Activated naive CD4-positive, alpha-beta T cell treated with anti-CD3 and anti-CD28 coated beads, Interleukin-2, amount 50 U/mL, for 24 hours (primary cell): ENCODE results near the gene SKI.
"Not testable (repeated sequence)": the region's sequence is repeated elsewhere in the genome, so short reads cannot be mapped to it uniquely, and the experiment has no call there.

Source experiments
- H3K27ac Mint-ChIP-seq: one replicate; pipeline ENCODE4 v1.8.0; 2021; ENCODE audit warnings: mild to moderate bottlenecking, mixed read lengths
- H3K27me3 Mint-ChIP-seq: one replicate; pipeline ENCODE4 v1.8.0; 2021; ENCODE audit warnings: mixed read lengths
- H3K36me3 Mint-ChIP-seq: one replicate; pipeline ENCODE4 v1.8.0; 2021; ENCODE audit warnings: mixed read lengths
- H3K4me1 Mint-ChIP-seq: one replicate; pipeline ENCODE4 v1.8.0; 2021; ENCODE audit warnings: mixed read lengths
- H3K4me3 Mint-ChIP-seq: one replicate; pipeline ENCODE4 v1.8.0; 2021; ENCODE audit warnings: mild to moderate bottlenecking, mixed read lengths
- H3K9me3 Mint-ChIP-seq: one replicate; pipeline ENCODE4 v1.8.0; 2021; ENCODE audit warnings: mixed read lengths

SKI gene

GRCh38 chr1:2320006-2320405, 91.9 kb downstream of the SKI start:
- H3K27ac Mint-ChIP-seq, result no peak overlapping the region
- no peaks in the 10 kb centered on the region for H3K27me3 Mint-ChIP-seq
- no peaks in the 10 kb centered on the region for H3K9me3 Mint-ChIP-seq
- no peak overlapping the region for H3K4me3 Mint-ChIP-seq
- H3K4me1 Mint-ChIP-seq, result no peaks in the 10 kb centered on the region
- no peaks in the 10 kb centered on the region for H3K36me3 Mint-ChIP-seq

GRCh38 chr1:2320760-2321667, 92.9 kb downstream of the SKI start:
- no peak overlapping the region for H3K27ac Mint-ChIP-seq
- H3K36me3 Mint-ChIP-seq, result no peaks in the 10 kb centered on the region
- no peaks in the 10 kb centered on the region for H3K4me1 Mint-ChIP-seq
- H3K9me3 Mint-ChIP-seq, result no peaks in the 10 kb centered on the region
- no peaks in the 10 kb centered on the region for H3K27me3 Mint-ChIP-seq
- no peak overlapping the region for H3K4me3 Mint-ChIP-seq

GRCh38 chr1:2322065-2322571, 94.0 kb downstream of the SKI start:
- Mint-ChIP-seq H3K9me3 (no peaks in the 10 kb centered on the region), H3K36me3 (no peaks in the 10 kb centered on the region), H3K27me3 (no peaks in the 10 kb centered on the region), H3K4me3 (no peak overlapping the region), H3K4me1 (no peaks in the 10 kb centered on the region), H3K27ac (no peak overlapping the region)

- Mint-ChIP-seq H3K9me3 (no peaks in the 10 kb centered on the region), H3K27me3 (no peaks in the 10 kb centered on the region), H3K4me1 (no peaks in the 10 kb centered on the region), H3K36me3 (no peaks in the 10 kb centered on the region), H3K4me3 (no peak overlapping the region), H3K27ac (no peak overlapping the region)
Observed at GRCh38 chr1:2322581-2323211, 94.6 kb downstream of the SKI start.

- no peaks in the 10 kb centered on the region for H3K4me1 Mint-ChIP-seq
- no peak overlapping the region for H3K4me3 Mint-ChIP-seq
- H3K27me3 Mint-ChIP-seq, result no peaks in the 10 kb centered on the region
- H3K36me3 Mint-ChIP-seq, result no peaks in the 10 kb centered on the region
- no peaks in the 10 kb centered on the region for H3K9me3 Mint-ChIP-seq
- H3K27ac Mint-ChIP-seq, result no peak overlapping the region
Observed at GRCh38 chr1:2323451-2323974, 95.4 kb downstream of the SKI start.

GRCh38 chr1:2324553-2325366, 96.6 kb downstream of the SKI start:
- no peaks in the 10 kb centered on the region for H3K36me3 Mint-ChIP-seq
- no peaks in the 10 kb centered on the region for H3K4me1 Mint-ChIP-seq
- H3K9me3 Mint-ChIP-seq, result no peaks in the 10 kb centered on the region
- H3K27ac Mint-ChIP-seq, result no peak overlapping the region
- no peaks in the 10 kb centered on the region for H3K27me3 Mint-ChIP-seq
- H3K4me3 Mint-ChIP-seq, result no peak overlapping the region

- H3K9me3 Mint-ChIP-seq, result no peaks in the 10 kb centered on the region
- no peaks in the 10 kb centered on the region for H3K36me3 Mint-ChIP-seq
- H3K4me3 Mint-ChIP-seq, result no peak overlapping the region
- H3K4me1 Mint-ChIP-seq, result no peaks in the 10 kb centered on the region
- H3K27ac Mint-ChIP-seq, result no peak overlapping the region
- no peaks in the 10 kb centered on the region for H3K27me3 Mint-ChIP-seq
Observed at GRCh38 chr1:2326524-2326923, 98.4 kb downstream of the SKI start.

- H3K4me1 Mint-ChIP-seq, H3K9me3 Mint-ChIP-seq, H3K27me3 Mint-ChIP-seq, H3K36me3 Mint-ChIP-seq, H3K4me3 Mint-ChIP-seq: not testable (repeated sequence)
- H3K27ac Mint-ChIP-seq, result peak overlapping the region; percentile 20
Observed at GRCh38 chr1:2327162-2327561, 99.0 kb downstream of the SKI start.

GRCh38 chr1:2327841-2328240, 99.7 kb downstream of the SKI start:
- H3K4me3 Mint-ChIP-seq, result no peak overlapping the region
- H3K4me1 Mint-ChIP-seq, result no peaks in the 10 kb centered on the region
- no peaks in the 10 kb centered on the region for H3K9me3 Mint-ChIP-seq
- H3K27ac Mint-ChIP-seq, result no peak overlapping the region
- H3K36me3 Mint-ChIP-seq, result no peaks in the 10 kb centered on the region
- no peaks in the 10 kb centered on the region for H3K27me3 Mint-ChIP-seq

- H3K27ac Mint-ChIP-seq, result no peak overlapping the region
- H3K27me3 Mint-ChIP-seq, result no peaks in the 10 kb centered on the region
- H3K4me3 Mint-ChIP-seq, result no peak overlapping the region
- H3K4me1 Mint-ChIP-seq, result no peaks in the 10 kb centered on the region
- H3K9me3 Mint-ChIP-seq, result no peaks in the 10 kb centered on the region
- no peaks in the 10 kb centered on the region for H3K36me3 Mint-ChIP-seq
Observed at GRCh38 chr1:2328676-2329455, 100.7 kb downstream of the SKI start.

GRCh38 chr1:2330035-2330434, 101.9 kb downstream of the SKI start:
- H3K4me3 Mint-ChIP-seq, result no peak overlapping the region
- H3K4me1 Mint-ChIP-seq, result no peaks in the 10 kb centered on the region
- no peaks in the 10 kb centered on the region for H3K36me3 Mint-ChIP-seq
- no peaks in the 10 kb centered on the region for H3K27me3 Mint-ChIP-seq
- no peak overlapping the region for H3K27ac Mint-ChIP-seq
- no peaks in the 10 kb centered on the region for H3K9me3 Mint-ChIP-seq

- H3K4me3 Mint-ChIP-seq, result no peak overlapping the region
- no peaks in the 10 kb centered on the region for H3K27me3 Mint-ChIP-seq
- no peaks in the 10 kb centered on the region for H3K4me1 Mint-ChIP-seq
- no peaks in the 10 kb centered on the region for H3K36me3 Mint-ChIP-seq
- no peaks in the 10 kb centered on the region for H3K9me3 Mint-ChIP-seq
- H3K27ac Mint-ChIP-seq, result no peak overlapping the region
Observed at GRCh38 chr1:2330519-2331199, 102.5 kb downstream of the SKI start.

- Mint-ChIP-seq H3K9me3 (no peaks in the 10 kb centered on the region), H3K36me3 (no peaks in the 10 kb centered on the region), H3K4me1 (no peaks in the 10 kb centered on the region), H3K4me3 (no peak overlapping the region), H3K27me3 (no peaks in the 10 kb centered on the region), H3K27ac (no peak overlapping the region)
Observed at GRCh38 chr1:2331200-2331544, 103.1 kb downstream of the SKI start.

GRCh38 chr1:2331580-2331979, 103.5 kb downstream of the SKI start:
- H3K27ac Mint-ChIP-seq, H3K27me3 Mint-ChIP-seq, H3K4me3 Mint-ChIP-seq, H3K9me3 Mint-ChIP-seq, H3K36me3 Mint-ChIP-seq, H3K4me1 Mint-ChIP-seq: not testable (repeated sequence)

- Mint-ChIP-seq H3K4me1 (no peaks in the 10 kb centered on the region), H3K27ac (no peak overlapping the region), H3K27me3 (no peaks in the 10 kb centered on the region), H3K9me3 (no peaks in the 10 kb centered on the region), H3K4me3 (no peak overlapping the region), H3K36me3 (no peaks in the 10 kb centered on the region)
Observed at GRCh38 chr1:2334366-2334765, 106.2 kb downstream of the SKI start.
